ENCODE data around the gene PIGU. TPM values are rescaled to one million over a fixed set of nuclear protein-coding genes. Genes with fewer than 3 reads are reported as not detected.
A peak's percentile ranks its signal among the peaks of the same experiment; 100 is the strongest.
"Not testable (repeated sequence)": the region's sequence is repeated elsewhere in the genome, so short reads cannot be mapped to it uniquely, and the experiment has no call there.

Gene PIGU
- total and polyA plus RNA-seq, 2 of the 13 experiments (the other 11 are each of a cell fraction or from before 2014, with no cell fraction given) = 45.5 to 231 TPM

DNA sequence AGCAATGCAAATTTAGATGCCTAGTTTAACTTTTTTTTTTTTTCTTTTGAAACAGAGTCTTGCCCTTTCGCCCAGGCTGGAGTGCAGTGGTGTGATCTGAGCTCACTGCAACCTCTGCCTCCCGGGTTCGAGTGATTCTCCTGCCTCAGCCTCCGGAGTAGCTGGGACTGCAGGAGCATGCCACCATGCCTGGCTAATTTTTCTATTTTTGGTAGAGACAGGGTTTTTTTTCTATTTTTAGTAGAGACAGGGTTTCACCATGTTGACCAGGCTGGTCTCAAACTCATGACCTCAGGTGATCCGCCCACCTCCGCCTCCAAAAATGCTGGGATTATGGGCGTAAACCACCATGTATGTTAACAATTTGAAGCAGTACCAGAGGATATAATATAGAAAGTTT, 158.0 kb downstream of the PIGU start:
- CTCF ChIA-PET (ENCODE audit: low intra/inter-chr PET ratio, low total read pairs); DNase-seq (ENCODE audit: low spot score); H3K4me3 ChIP-seq (replicated peaks in 1 of 3; ENCODE audit: insufficient read depth in 1 of 3, low read depth in 2 of 3, low read length in 3 of 3); H3K27ac ChIP-seq (ENCODE audit: extremely low read length, insufficient read depth, low read length); H3K9me3 ChIP-seq (ENCODE audit: low read length); POLR2A ChIA-PET; H3K9ac ChIP-seq (ENCODE audit: insufficient read depth, low read depth, low read length); intact Hi-C loops (cut with micrococcal nuclease; ENCODE audit: unreplicated experiment); H3K27me3 ChIP-seq (ENCODE audit: control insufficient read depth in 1 of 2, insufficient read depth in 2 of 2, low read length in 2 of 2); H3K4me2 ChIP-seq (ENCODE audit: low read depth, low read length); H2AFZ ChIP-seq (ENCODE audit: low read length); BruUV-seq (replicated peaks); FAIRE-seq; ATAC-seq: not testable (repeated sequence)
- WGBS (ENCODE audit: low lambda C conversion rate) = 95% methylated on average over 7 of the region's 7 CpGs
- H3K4me1 ChIP-seq (ENCODE audit: insufficient read depth, low read length) = peaks cover 62% of the 10 kb centered on the region
- in situ Hi-C loops (cut with HindIII; ENCODE audit: extremely low pct_ligation_motif_present, low pct_unique_long_range_greater_than_20kb) = loop anchor here (5.0 kb wide), 1 partner anchor 207 kb away; no protein-coding TSS in a partner anchor
- H3K79me2 ChIP-seq (ENCODE audit: insufficient read depth, low read length) = peaks cover 79% of the 10 kb centered on the region
- TF ChIP-seq NCOA2 (CRISPR knock-in tag; IDR thresholded peaks at IDR 0.05) = 0 out of 2 replicates have a peak, but pooled peaks have one; percentile 10
- H4K20me1 ChIP-seq (ENCODE audit: insufficient read depth, low read length) = peaks cover 42% of the 10 kb centered on the region
- peaks cover 2 to 14% of the 10 kb centered on the region in 2 experiments; a peak in 4 of 5 replicates for H3K36me3 ChIP-seq (replicated peaks in 1 of 2; ENCODE audit: control insufficient read depth in 1 of 2, insufficient read depth in 2 of 2, low read length in 2 of 2)

DNA sequence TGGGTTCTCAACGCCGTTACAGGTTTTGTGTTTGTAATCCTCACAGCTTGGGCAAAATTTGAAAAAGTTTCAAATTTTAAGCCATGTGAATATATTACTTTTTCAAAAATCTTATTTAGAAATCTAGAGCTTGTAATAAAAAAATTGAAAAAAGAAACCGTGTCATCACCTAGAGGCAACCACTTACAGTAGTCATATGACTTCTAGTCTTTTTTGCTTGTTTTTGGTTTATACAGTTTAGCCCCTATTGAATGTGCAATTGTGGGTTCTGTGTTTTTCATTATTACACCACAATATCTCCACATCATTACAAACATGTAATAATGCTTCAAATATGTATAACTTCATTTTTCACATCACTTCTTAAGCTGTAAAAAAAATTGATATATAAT, 159.8 kb downstream of the PIGU start:
- H4K20me1 ChIP-seq (ENCODE audit: insufficient read depth, low read length) = peaks cover 25% of the 10 kb centered on the region
- ChIA-PET POLR2A (interaction anchor here (0.9 to 3.8 kb wide), 10 partner anchors 8 to 216 kb away, joined by 3 to 57 read pairs (median 7); partner anchors contain the start of genes AHCY and ITCH), CTCF (ENCODE audit: low intra/inter-chr PET ratio, low total read pairs) (no interaction called here)
- H2AFZ ChIP-seq (ENCODE audit: low read length) = no peak overlapping the region
- H3K27me3 ChIP-seq (ENCODE audit: control insufficient read depth in 1 of 2, insufficient read depth in 2 of 2, low read length in 2 of 2) = no peaks in the 10 kb centered on the region; a peak in 1 of 5 replicates
- H3K9ac ChIP-seq (ENCODE audit: insufficient read depth, low read depth, low read length) = peak overlapping the region; percentile 86
- peak overlapping the region; percentile 85 to 89 (median 87) for H3K4me3 ChIP-seq (replicated peaks in 1 of 3; ENCODE audit: insufficient read depth in 1 of 3, low read depth in 2 of 3, low read length in 3 of 3)
- FAIRE-seq (no peak), DNase-seq (ENCODE audit: low spot score) (no peak), ATAC-seq (no peak)
- H3K4me2 ChIP-seq (ENCODE audit: low read depth, low read length) = peak overlapping the region; percentile 84
- TF ChIP-seq SOX5 (CRISPR knock-in tag; IDR thresholded peaks at IDR 0.05; ENCODE audit: borderline replicate concordance) (no peak), PRMT3 (CRISPR knock-in tag; IDR thresholded peaks at IDR 0.05; ENCODE audit: borderline replicate concordance, low read depth) (no peak), ATF1 (CRISPR knock-in tag; IDR thresholded peaks at IDR 0.05) (no peak), CREB1 (IDR thresholded peaks at IDR 0.05) (peak; percentile 18; the same call in 1 of the 2 replicates), CREB1 (CRISPR knock-in tag; IDR thresholded peaks at IDR 0.05) (no peak), ZNF3 (CRISPR knock-in tag; IDR thresholded peaks at IDR 0.05) (peak; percentile 3; the same call in 1 of the 2 replicates), RFXANK (CRISPR knock-in tag; IDR thresholded peaks at IDR 0.05) (no peak), ATRX (CRISPR knock-in tag; IDR thresholded peaks at IDR 0.05; ENCODE audit: borderline replicate concordance) (no peak), CCAR2 (optimal IDR thresholded peaks at IDR 0.05; ENCODE audit: low read depth, low read length) (no peak), RBAK (CRISPR knock-in tag; IDR thresholded peaks at IDR 0.05) (no peak), ZNF20 (CRISPR knock-in tag; IDR thresholded peaks at IDR 0.05) (no peak), POLR2A (IDR thresholded peaks at IDR 0.05; ENCODE audit: insufficient read depth in 1 of 2, low read depth in 2 of 2, low read length in 2 of 2) (0 out of 4 replicates have a peak, but pooled peaks of 1 of the 2 experiments have one; percentile 3), PHF20 (CRISPR knock-in tag; IDR thresholded peaks at IDR 0.05) (no peak)
- H3K79me2 ChIP-seq (ENCODE audit: insufficient read depth, low read length) = peaks cover 62% of the 10 kb centered on the region
- in situ Hi-C loops (cut with HindIII; ENCODE audit: extremely low pct_ligation_motif_present, low pct_unique_long_range_greater_than_20kb) (loop anchor here (5.0 kb wide), 1 partner anchor 205 kb away; no protein-coding TSS in a partner anchor), intact Hi-C loops (cut with micrococcal nuclease; ENCODE audit: unreplicated experiment) (loop anchor here (2.0 kb wide), 1 partner anchor 214 kb away; the partner anchor contains the start of gene AHCY)
- peaks cover 1 to 8% of the 10 kb centered on the region in 2 experiments; a peak in 4 of 5 replicates for H3K36me3 ChIP-seq (replicated peaks in 1 of 2; ENCODE audit: control insufficient read depth in 1 of 2, insufficient read depth in 2 of 2, low read length in 2 of 2)
- H3K27ac ChIP-seq (ENCODE audit: extremely low read length, insufficient read depth, low read length) = peak overlapping the region; percentile 80
- H3K9me3 ChIP-seq (ENCODE audit: low read length) = no peaks in the 10 kb centered on the region
- no TSS peak for BruUV-seq (replicated peaks)
- H3K4me1 ChIP-seq (ENCODE audit: insufficient read depth, low read length) = peaks cover 62% of the 10 kb centered on the region
- 2% methylated on average over 3 of the region's 3 CpGs for WGBS (ENCODE audit: low lambda C conversion rate)
